A673 (cell line): ENCODE measurements around the gene UPK3A.

Experiments used
- CTCF ChIP-seq: fragments of 300-800, 200-600 bp; sonication (generic); conservative IDR thresholded peaks from 2 replicates; pipeline ENCODE4 v1.5.1; 2017; ENCODE audit warnings: low read depth, mild to moderate bottlenecking, antibody characterized with exemption, low read length, moderate library complexity, mixed read lengths
- EZH2 ChIP-seq: fragments of 200-600 bp; sonication (generic); IDR thresholded peaks from 2 replicates; pipeline ENCODE4 v1.6.1; 2017; ENCODE audit warnings: borderline replicate concordance, low read depth, mild to moderate bottlenecking, mixed read lengths, antibody characterized with exemption, low read length; ENCODE audit not compliant: poor library complexity, severe bottlenecking

- TF ChIP-seq CTCF (no peak), EZH2 (no peak)
Observed at GRCh38 chr22:45290410-45290936, 5.7 kb downstream of the UPK3A start.
